HG03103 (cell line): ENCODE data around the gene TRNT1.

Experiments used
- ATAC-seq: cut with Tn5 transposase; IDR thresholded peaks from one replicate; pipeline ENCODE4 v1.9.1; 2021; ENCODE audit warnings: low read depth; ENCODE audit not compliant: unreplicated experiment

TRNT1 gene

GRCh38 chr3:3172627-3173026 lies 45.9 kb downstream of the TRNT1 start:
- no peak for ATAC-seq

- no peak for ATAC-seq
These were observed 51.2 kb downstream of the TRNT1 start for GRCh38 chr3:3177861-3178497.

GRCh38 chr3:3178498-3179328 lies 52.0 kb downstream of the TRNT1 start:
- peak; percentile 1 for ATAC-seq

- peak; percentile 98 for ATAC-seq
These were observed 52.8 kb downstream of the TRNT1 start, which contains the start of gene CRBN for GRCh38 chr3:3179407-3180094. Gene CRBN (minus strand): TSS chr3:3179691. CDS start chr3:3179687, 4 bp downstream.

- no peak for ATAC-seq
These were observed 53.7 kb downstream of the TRNT1 start for GRCh38 chr3:3180456-3180855.

GRCh38 chr3:3184876-3185275 lies 58.1 kb downstream of the TRNT1 start:
- no peak for ATAC-seq

GRCh38 chr3:3189102-3189727 lies 62.5 kb downstream of the TRNT1 start:
- no peak for ATAC-seq

- no peak for ATAC-seq
These were observed 63.2 kb downstream of the TRNT1 start for GRCh38 chr3:3189961-3190360.

- ATAC-seq = no peak
These were observed 65.0 kb downstream of the TRNT1 start for GRCh38 chr3:3191675-3192285.

- ATAC-seq = no peak
These were observed 65.5 kb downstream of the TRNT1 start for GRCh38 chr3:3192286-3192675.

GRCh38 chr3:3194861-3195260 lies 68.1 kb downstream of the TRNT1 start:
- ATAC-seq = no peak

GRCh38 chr3:3196148-3196861 lies 69.6 kb downstream of the TRNT1 start:
- ATAC-seq = no peak
